ENCODE data around the gene SNAPC4. TPM values are rescaled to one million over a fixed set of nuclear protein-coding genes. Genes with fewer than 3 reads are reported as not detected.

The SNAPC4 gene
- total and polyA plus RNA-seq, 2 of the 8 experiments (the other 6 are each of a cell fraction or from before 2014, with no cell fraction given), result 6.9 to 18.1 TPM

DNA sequence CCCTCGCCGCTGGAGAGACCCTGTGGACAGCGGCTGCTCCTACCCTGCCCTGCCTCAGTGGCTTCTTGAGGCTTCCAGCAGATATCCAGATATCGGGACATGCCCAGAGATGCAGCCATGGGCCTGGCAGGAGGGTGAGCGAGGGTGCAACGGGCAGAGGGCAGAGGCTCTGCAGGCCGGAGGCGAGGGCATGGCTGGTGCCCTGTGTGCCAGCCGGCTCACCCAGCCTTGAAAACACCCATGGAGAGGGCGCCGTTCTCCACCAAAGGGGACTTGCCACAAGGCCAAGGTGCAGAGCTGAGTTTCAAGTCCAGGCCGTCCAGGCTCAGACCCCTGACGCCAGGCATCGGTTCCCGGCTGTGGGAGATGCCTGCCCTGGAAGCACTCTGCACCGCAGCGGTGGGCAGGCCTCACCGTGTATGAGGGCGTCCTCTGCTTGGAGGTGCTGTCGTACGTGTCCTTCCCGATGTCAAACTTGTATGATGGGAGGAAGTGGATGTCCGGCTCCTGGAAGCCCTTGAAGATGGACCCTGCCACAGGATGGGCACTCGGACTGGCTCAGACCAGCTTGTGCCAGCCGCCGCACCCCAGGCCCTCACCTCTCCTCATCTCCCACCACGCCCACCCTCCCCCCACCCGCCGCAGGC is 30.7 kb upstream of the SNAPC4 start:
- H4K5ac ChIP-seq (ENCODE audit: insufficient read length, low read depth, low read length), result no peak overlapping the region
- WGBS, 2 experiments (ENCODE audit: extremely low coverage in 1 of 2, insufficient coverage in 1 of 2, insufficient read length in 1 of 2, insufficient replicate concordance in 2 of 2, low coverage in 1 of 2, low lambda C conversion rate in 2 of 2, missing lambda C conversion rate in 1 of 2), result 91% methylated on average over 23 of the region's 29 CpGs; no CpG with 5 or more reads in 1 of the 2 experiments
- CTCF ChIA-PET (ENCODE audit: partially characterized antibody), result interaction anchor here (0.6 to 2.0 kb wide), 6 partner anchors 9 to 854 kb away, joined by 3 to 6 read pairs (median 3); partner anchors contain the start of gene INPP5E
- TF ChIP-seq CTBP2 (IDR thresholded peaks at IDR 0.05; ENCODE audit: borderline replicate concordance, insufficient read depth, insufficient read length, low read length) (no peak), RFX5 (IDR thresholded peaks at IDR 0.05; ENCODE audit: borderline replicate concordance, low read depth, low read length) (no peak), TAF1 (IDR thresholded peaks at IDR 0.05; ENCODE audit: low read depth, low read length) (no peak), PHF8 (conservative IDR thresholded peaks at IDR 0.05; ENCODE audit: low read depth, low read length) (no peak), POU5F1 (IDR thresholded peaks at IDR 0.05; ENCODE audit: low read depth, low read length) (no peak), CEBPB (IDR thresholded peaks at IDR 0.05; ENCODE audit: low read depth, low read length) (no peak), SIN3A (conservative IDR thresholded peaks at IDR 0.05 in 1 of 2, IDR thresholded peaks at IDR 0.05 in 1 of 2; ENCODE audit: low read depth in 1 of 2, low read length in 2 of 2) (no peak), EGR1 (IDR thresholded peaks at IDR 0.05; ENCODE audit: borderline replicate concordance, low read depth, low read length) (no peak), HDAC2 (IDR thresholded peaks at IDR 0.05; ENCODE audit: borderline replicate concordance in 1 of 2, low read depth in 2 of 2, low read length in 2 of 2) (no peak), SRF (IDR thresholded peaks at IDR 0.05; ENCODE audit: low read depth, low read length) (no peak), SUZ12 (IDR thresholded peaks at IDR 0.05; ENCODE audit: low read length) (no peak), CHD2 (IDR thresholded peaks at IDR 0.05; ENCODE audit: low read length) (no peak), CBX5 (IDR thresholded peaks at IDR 0.05; ENCODE audit: low read depth, low read length) (no peak)

More for the DNA sequence above, 30.7 kb upstream of the SNAPC4 start:
- Histone ChIP-seq H2BK15ac (ENCODE audit: low read length) (no peak overlapping the region), H3K79me2 (ENCODE audit: control insufficient read depth in 1 of 2, insufficient read depth in 2 of 2, low read length in 2 of 2) (peaks cover 0 to 3% of the 10 kb centered on the region in 2 experiments; a peak in 1 of 4 replicates), H3K27me3 (replicated peaks in 1 of 4; ENCODE audit: control insufficient read depth in 3 of 4, extremely low read depth in 1 of 4, insufficient read depth in 3 of 4, low read length in 3 of 4) (no peaks in the 10 kb centered on the region), H2BK120ac (replicated peaks; ENCODE audit: low read depth, low read length) (no peak overlapping the region), H3K79me1 (ENCODE audit: low read depth, low read length) (peaks cover 2% of the 10 kb centered on the region; the same call in 1 of the 2 replicates), H4K8ac (ENCODE audit: extremely low read depth, insufficient read depth, low read length) (peak overlapping the region; percentile 51; the same call in 1 of the 2 replicates), H3K4me3 (ENCODE audit: extremely low read depth in 1 of 4, insufficient read depth in 2 of 4, low read depth in 3 of 4, low read length in 4 of 4) (no peak overlapping the region), H3K4ac (replicated peaks; ENCODE audit: insufficient read length, low read depth, low read length) (no peak overlapping the region), H3K4me2 (ENCODE audit: insufficient read depth in 1 of 2, low read depth in 2 of 2, low read length in 2 of 2) (no peak overlapping the region), H2BK5ac (ENCODE audit: low read depth, low read length) (no peak overlapping the region), H3K36me3 (ENCODE audit: control insufficient read depth in 2 of 4, insufficient read depth in 4 of 4, low read length in 3 of 4) (peaks cover 0 to 11% (median 2%) of the 10 kb centered on the region in 4 experiments; a peak in 2 of 8 replicates), H3K23ac (ENCODE audit: insufficient read length) (no peak overlapping the region), H3K4me1 (replicated peaks in 1 of 4; ENCODE audit: control insufficient read depth in 3 of 4, insufficient read depth in 4 of 4, low read length in 3 of 4) (no peaks in the 10 kb centered on the region), H2AK5ac (ENCODE audit: low read depth, low read length) (no peak overlapping the region), H2BK20ac (ENCODE audit: low read length) (no peak overlapping the region), H3K14ac (ENCODE audit: insufficient read length) (no peak overlapping the region), H3K23me2 (ENCODE audit: low read depth, low read length) (no peaks in the 10 kb centered on the region), H3K9ac (replicated peaks in 1 of 4; ENCODE audit: extremely low read depth in 1 of 4, low read depth in 3 of 4, low read length in 3 of 4) (no peak overlapping the region), H3K56ac (replicated peaks; ENCODE audit: insufficient read length, low read depth, low read length) (no peak overlapping the region), H4K91ac (replicated peaks; ENCODE audit: insufficient read length, low read length) (no peak overlapping the region), H2AFZ (ENCODE audit: low read length) (no peak overlapping the region), H4K20me1 (replicated peaks in 1 of 2; ENCODE audit: control insufficient read depth in 1 of 2, insufficient read depth in 2 of 2, low read length in 2 of 2) (peaks cover 5 to 8% of the 10 kb centered on the region in 2 experiments), H3K9me3 (ENCODE audit: insufficient read depth in 2 of 2, low read depth in 1 of 2, low read length in 1 of 2) (no peaks in the 10 kb centered on the region), H3K27ac (ENCODE audit: low read depth, low read length) (no peak overlapping the region), H3K18ac (ENCODE audit: extremely low read depth, low read length) (no peak overlapping the region), H2BK12ac (ENCODE audit: low read depth, low read length) (no peak overlapping the region)
- FAIRE-seq, result no peak
- POLR2A ChIA-PET (ENCODE audit: partially characterized antibody), result interaction anchor here (1.0 to 2.1 kb wide), 5 partner anchors 8 to 53 kb away, joined by 3 to 10 read pairs (median 3); no protein-coding TSS in a partner anchor
- DNase-seq (ENCODE audit: low read depth in 1 of 2, low spot score in 2 of 2), result no peak
